Rectal smooth muscle tissue (tissue), 1 donor: ENCODE data around the gene STPG1.
"Not testable (repeated sequence)": the region's sequence is repeated elsewhere in the genome, so short reads cannot be mapped to it uniquely, and the experiment has no call there.

Experiments used
- H3K27ac ChIP-seq: one replicate; pipeline ENCODE4 v1.7.0; 2013; ENCODE audit warnings: low read depth, low read length, inconsistent platforms
- H3K27me3 ChIP-seq: one replicate; pipeline ENCODE4 v1.7.0; 2013; ENCODE audit warnings: low read length; ENCODE audit not compliant: control insufficient read depth, insufficient read depth
- H3K36me3 ChIP-seq: one replicate; pipeline ENCODE4 v1.7.0; 2013; ENCODE audit warnings: low read length; ENCODE audit not compliant: control insufficient read depth, insufficient read depth
- H3K4me1 ChIP-seq: one replicate; pipeline ENCODE4 v1.7.0; 2013; ENCODE audit warnings: low read length; ENCODE audit not compliant: control insufficient read depth, insufficient read depth
- H3K4me3 ChIP-seq: one replicate; pipeline ENCODE4 v1.7.0; 2013; ENCODE audit warnings: low read length
- H3K9ac ChIP-seq: one replicate; pipeline ENCODE4 v1.7.0; 2013; ENCODE audit warnings: low read length

The STPG1 gene

GRCh38 chr1:24413350-24414163, at the start of gene STPG1:
STPG1 (minus strand) TSS chr1:24413782; CDS start chr1:24401388, 12,394 bp downstream.
- H3K4me1 ChIP-seq: peaks cover 22% of the 10 kb centered on the region

GRCh38 chr1:24462128-24462527, 48.5 kb upstream of the STPG1 start:
- H3K27ac ChIP-seq, H3K9ac ChIP-seq, H3K27me3 ChIP-seq, H3K4me1 ChIP-seq, H3K4me3 ChIP-seq: not testable (repeated sequence)
- peaks cover 14% of the 10 kb centered on the region for H3K36me3 ChIP-seq

More at GRCh38 chr1:24413350-24414163, at the start of gene STPG1:
- H3K36me3 ChIP-seq: no peaks in the 10 kb centered on the region
- H3K27ac ChIP-seq: no peak within 1 kb of the TSS
- peak within 1 kb of the TSS; percentile 86 for H3K9ac ChIP-seq
- no peaks in the 10 kb centered on the region for H3K27me3 ChIP-seq
- H3K4me3 ChIP-seq: peak within 1 kb of the TSS; percentile 93

GRCh38 chr1:24459551-24460266, 46.1 kb upstream of the STPG1 start:
- Histone ChIP-seq H3K4me1 (no peaks in the 10 kb centered on the region), H3K36me3 (peaks cover 21% of the 10 kb centered on the region), H3K4me3 (no peak overlapping the region), H3K27ac (no peak overlapping the region), H3K27me3 (no peaks in the 10 kb centered on the region), H3K9ac (no peak overlapping the region)

GRCh38 chr1:24457866-24458265, 44.3 kb upstream of the STPG1 start:
- H3K36me3 ChIP-seq: peaks cover 25% of the 10 kb centered on the region
- H3K27ac ChIP-seq: no peak overlapping the region
- H3K4me1 ChIP-seq: no peaks in the 10 kb centered on the region
- H3K4me3 ChIP-seq: no peak overlapping the region
- H3K9ac ChIP-seq: no peak overlapping the region
- H3K27me3 ChIP-seq: no peaks in the 10 kb centered on the region

GRCh38 chr1:24455272-24455671, 41.7 kb upstream of the STPG1 start:
- Histone ChIP-seq H3K9ac (no peak overlapping the region), H3K27ac (no peak overlapping the region), H3K36me3 (peaks cover 39% of the 10 kb centered on the region), H3K4me3 (no peak overlapping the region), H3K4me1 (no peaks in the 10 kb centered on the region), H3K27me3 (no peaks in the 10 kb centered on the region)

DNA sequence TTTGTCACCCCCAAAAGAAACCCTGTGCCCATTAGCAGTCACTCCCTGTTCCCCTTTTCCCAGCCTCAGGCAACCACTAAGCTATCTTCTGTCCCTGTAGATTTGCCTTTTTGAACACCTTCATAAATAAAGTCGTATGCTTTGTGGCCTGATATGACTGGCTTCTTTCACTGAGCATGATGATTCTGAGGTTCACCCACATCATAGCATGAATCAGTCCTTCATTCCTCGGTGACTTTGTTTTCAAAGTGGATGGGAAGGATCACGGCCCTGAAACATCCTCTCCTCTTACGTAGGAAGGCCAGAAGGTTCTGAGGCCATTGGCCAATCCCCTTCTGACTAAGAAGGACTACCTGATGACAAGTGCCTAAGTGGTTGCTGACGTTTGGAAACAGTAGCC, 41.1 kb upstream of the STPG1 start:
- no peak overlapping the region for H3K4me3 ChIP-seq
- no peaks in the 10 kb centered on the region for H3K4me1 ChIP-seq
- H3K27me3 ChIP-seq: no peaks in the 10 kb centered on the region
- peaks cover 36% of the 10 kb centered on the region for H3K36me3 ChIP-seq
- no peak overlapping the region for H3K27ac ChIP-seq
- H3K9ac ChIP-seq: no peak overlapping the region

DNA sequence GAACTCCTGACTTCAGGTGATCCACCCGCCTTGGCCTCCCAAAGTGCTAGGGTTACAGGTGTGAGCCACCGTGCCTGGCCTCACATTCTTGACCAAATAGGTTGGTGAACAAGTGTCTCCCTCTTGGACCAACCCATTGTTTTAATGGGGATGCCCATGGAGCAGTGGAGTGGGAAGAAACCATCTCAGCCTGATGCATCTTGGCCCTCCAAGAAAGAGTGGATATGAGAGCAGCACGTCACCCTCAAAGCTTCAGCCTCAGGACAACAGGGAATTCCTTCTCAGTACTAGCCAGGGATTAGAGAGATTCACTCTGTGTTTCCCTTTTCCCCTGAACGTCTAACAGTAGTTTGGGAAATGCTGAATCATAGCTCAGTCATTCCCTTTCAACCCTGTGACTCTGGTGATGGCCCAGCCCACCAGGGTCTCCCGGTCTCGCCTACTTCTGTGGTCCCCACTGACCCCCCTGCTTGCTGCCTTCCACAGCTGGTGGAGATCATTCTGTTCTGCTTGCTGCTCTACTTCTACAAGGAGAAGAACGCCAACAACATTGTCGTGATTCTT, 39.4 kb upstream of the STPG1 start:
- Histone ChIP-seq H3K27ac (no peak overlapping the region), H3K36me3 (peaks cover 27% of the 10 kb centered on the region), H3K4me1 (no peaks in the 10 kb centered on the region), H3K9ac (no peak overlapping the region), H3K27me3 (no peaks in the 10 kb centered on the region), H3K4me3 (no peak overlapping the region)

GRCh38 chr1:24451746-24452145, 38.2 kb upstream of the STPG1 start:
- H3K36me3 ChIP-seq: peaks cover 30% of the 10 kb centered on the region
- no peaks in the 10 kb centered on the region for H3K27me3 ChIP-seq
- H3K9ac ChIP-seq: no peak overlapping the region
- H3K4me3 ChIP-seq: no peak overlapping the region
- no peaks in the 10 kb centered on the region for H3K4me1 ChIP-seq
- no peak overlapping the region for H3K27ac ChIP-seq

DNA sequence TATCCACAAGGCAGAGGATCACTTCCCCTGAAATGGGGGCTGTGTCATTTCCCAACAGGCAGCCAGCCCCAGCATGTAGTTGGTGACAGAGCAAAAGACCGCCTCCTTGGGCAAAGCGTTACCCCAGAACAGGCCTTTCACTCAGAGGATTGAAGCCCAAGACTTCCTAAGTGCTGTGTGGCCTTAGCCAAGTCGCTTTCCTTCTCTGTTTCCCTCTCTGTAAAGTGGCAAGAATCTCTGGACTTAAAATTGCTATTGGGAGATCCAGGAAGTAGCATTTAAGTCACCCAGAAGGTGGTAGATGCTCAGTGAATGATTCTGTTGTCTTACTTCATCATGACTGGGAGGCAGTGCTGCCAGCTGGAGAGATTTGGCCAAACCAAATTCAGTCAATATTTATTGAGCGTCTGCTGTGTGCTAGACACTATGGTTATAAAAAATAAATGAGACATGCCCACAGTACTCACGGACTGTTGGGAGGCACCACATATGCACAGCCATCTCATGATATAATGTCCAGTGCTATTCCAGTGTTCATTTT, 37.3 kb upstream of the STPG1 start:
- Histone ChIP-seq H3K27me3 (no peaks in the 10 kb centered on the region), H3K4me3 (no peak overlapping the region), H3K4me1 (no peaks in the 10 kb centered on the region), H3K27ac (no peak overlapping the region), H3K9ac (no peak overlapping the region), H3K36me3 (peaks cover 28% of the 10 kb centered on the region)

DNA sequence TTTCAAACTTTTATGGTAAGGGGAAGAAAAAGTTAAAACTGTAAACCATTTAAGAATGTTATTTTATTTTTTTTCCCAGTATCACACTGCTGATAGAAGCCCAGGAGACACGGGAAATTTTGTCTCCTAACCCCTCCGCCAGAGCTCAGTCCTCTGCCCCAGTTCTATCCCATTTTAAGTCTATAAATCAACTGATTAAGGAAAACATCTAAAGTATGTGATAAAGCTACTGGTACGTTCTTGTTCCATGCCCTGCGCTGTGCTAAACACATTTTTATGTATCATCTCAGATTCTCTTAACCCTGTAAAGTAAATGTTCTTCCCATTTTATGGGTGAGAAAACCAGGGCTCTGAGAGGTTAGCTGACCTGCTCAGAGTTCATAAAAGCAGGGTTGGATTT, 36.7 kb upstream of the STPG1 start:
- H3K27ac ChIP-seq: no peak overlapping the region
- peaks cover 25% of the 10 kb centered on the region for H3K36me3 ChIP-seq
- no peaks in the 10 kb centered on the region for H3K4me1 ChIP-seq
- no peak overlapping the region for H3K9ac ChIP-seq
- no peaks in the 10 kb centered on the region for H3K27me3 ChIP-seq
- no peak overlapping the region for H3K4me3 ChIP-seq

GRCh38 chr1:24446446-24446845, 32.9 kb upstream of the STPG1 start:
- H3K4me1 ChIP-seq, H3K27me3 ChIP-seq, H3K4me3 ChIP-seq, H3K9ac ChIP-seq, H3K27ac ChIP-seq: not testable (repeated sequence)
- H3K36me3 ChIP-seq: peaks cover 14% of the 10 kb centered on the region

GRCh38 chr1:24443241-24443656, 29.7 kb upstream of the STPG1 start:
- no peaks in the 10 kb centered on the region for H3K27me3 ChIP-seq
- no peak overlapping the region for H3K9ac ChIP-seq
- no peak overlapping the region for H3K27ac ChIP-seq
- peaks cover 11% of the 10 kb centered on the region for H3K36me3 ChIP-seq
- no peak overlapping the region for H3K4me3 ChIP-seq
- peaks cover 9% of the 10 kb centered on the region for H3K4me1 ChIP-seq
